ACC112 (cell line): ENCODE results near the gene CHD9.
"Not testable (repeated sequence)": the region's sequence is repeated elsewhere in the genome, so short reads cannot be mapped to it uniquely, and the experiment has no call there.

ENCODE experiments used
- H2AFZ ChIP-seq: fragments of 200-600 bp; sonication (generic); one replicate; pipeline ENCODE4 v1.6.0; 2017; ENCODE audit warnings: antibody characterized with exemption, low read length; ENCODE audit not compliant: unreplicated experiment
- H3K27ac ChIP-seq: fragments of 200-600 bp; sonication (generic); 2 replicates; pipeline ENCODE4 v1.5.1; 2014; ENCODE audit warnings: low read depth, mild to moderate bottlenecking, antibody characterized with exemption, low read length, moderate library complexity
- H3K27me3 ChIP-seq: fragments of 200-600 bp; sonication (generic); 2 replicates; pipeline ENCODE4 v1.6.1; 2014; ENCODE audit warnings: mild to moderate bottlenecking, antibody characterized with exemption, low read length, moderate library complexity, mixed read lengths; ENCODE audit not compliant: insufficient read depth
- H3K36me3 ChIP-seq: fragments of 200-600 bp; sonication (generic); 2 replicates; pipeline ENCODE4 v1.6.1; 2016; ENCODE audit warnings: mild to moderate bottlenecking, antibody characterized with exemption, low read length, moderate library complexity, mixed read lengths; ENCODE audit not compliant: insufficient read depth
- H3K4me1 ChIP-seq: fragments of 200-600 bp; sonication (generic); one replicate; pipeline ENCODE4 v1.6.1; 2016; ENCODE audit warnings: low read length, mixed read lengths; ENCODE audit not compliant: insufficient read depth, unreplicated experiment, control insufficient read depth
- H3K4me3 ChIP-seq: fragments of 200-600 bp; sonication (generic); 2 replicates; pipeline ENCODE4 v1.5.1; 2014; ENCODE audit warnings: mild to moderate bottlenecking, low read depth, low read length
- H3K79me2 ChIP-seq: fragments of 200-600 bp; sonication (generic); one replicate; pipeline ENCODE4 v1.6.0; 2016; ENCODE audit warnings: low read length; ENCODE audit not compliant: control insufficient read depth, unreplicated experiment, insufficient read depth

CHD9 gene

DNA sequence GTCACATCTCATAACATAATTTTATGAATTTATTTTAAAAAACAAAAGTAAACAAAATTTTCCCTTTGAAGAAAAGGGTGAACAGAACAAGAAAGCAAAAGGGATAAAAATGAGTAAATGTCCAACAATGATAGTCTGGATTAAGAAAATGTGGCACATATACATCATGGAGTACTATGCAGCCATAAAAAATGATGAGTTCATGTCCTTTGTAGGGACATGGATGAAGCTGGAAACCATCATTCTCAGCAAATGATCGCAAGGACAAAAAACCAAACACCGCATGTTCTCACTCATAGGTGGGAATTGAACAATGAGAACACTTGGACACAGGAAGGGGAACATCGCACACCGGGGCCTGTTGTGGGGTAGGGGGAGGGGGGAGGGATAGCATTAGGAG, 3.5 kb upstream of the CHD9 start:
- H3K27ac ChIP-seq, H3K4me3 ChIP-seq, H3K27me3 ChIP-seq, H2AFZ ChIP-seq, H3K36me3 ChIP-seq: not testable (repeated sequence)
- peaks cover 12% of the 10 kb centered on the region for H3K79me2 ChIP-seq
- peaks cover 23% of the 10 kb centered on the region for H3K4me1 ChIP-seq

DNA sequence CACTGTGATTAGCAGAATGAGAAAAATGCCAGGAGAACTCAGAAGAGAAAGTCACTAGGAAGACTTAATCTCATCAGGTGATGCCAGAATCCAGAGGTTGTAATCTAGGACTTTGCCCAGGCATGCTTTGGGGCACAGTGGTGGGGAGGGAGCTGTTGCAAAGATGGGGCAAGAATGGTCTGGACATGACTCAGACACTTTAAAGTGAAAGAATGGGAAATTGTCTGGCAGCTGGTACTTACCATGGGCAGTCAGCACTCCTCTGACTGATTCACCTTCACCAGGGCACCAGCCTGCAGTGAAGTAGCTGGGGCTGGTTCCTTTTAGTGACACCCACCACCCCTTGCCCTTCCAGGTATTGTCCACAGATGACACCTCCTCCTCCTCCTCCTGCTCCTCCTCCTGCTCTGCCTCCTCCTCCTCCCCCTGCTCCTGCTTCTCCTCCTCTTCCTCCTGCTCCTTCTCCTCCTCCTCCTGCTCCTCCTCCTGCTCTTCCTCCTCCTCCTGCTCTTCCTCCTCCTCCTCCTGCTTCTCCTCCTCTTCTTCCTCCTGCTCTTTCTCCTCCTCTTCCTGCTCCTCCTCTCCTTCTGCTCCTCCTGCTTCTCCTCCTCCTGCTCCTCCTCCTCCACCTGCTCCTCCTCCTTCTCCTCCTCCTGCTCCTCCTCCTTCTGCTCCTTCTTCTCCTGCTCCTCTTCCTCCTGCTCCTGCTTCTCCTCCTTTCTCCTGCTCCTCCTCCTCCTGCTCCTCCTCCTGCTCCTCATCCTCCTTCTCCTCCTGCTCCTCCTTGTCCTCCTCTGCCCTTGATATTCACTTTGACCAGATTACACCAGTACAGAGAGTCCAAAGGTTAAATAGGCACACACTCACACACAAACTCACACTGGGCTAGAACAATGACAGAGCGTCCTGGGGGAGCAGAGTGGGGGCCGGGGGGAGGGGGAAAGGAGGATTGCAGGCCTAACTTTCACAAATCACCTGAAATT, 2.0 kb upstream of the CHD9 start, which contains the start of gene CHD9NB:
Gene CHD9NB (minus strand): TSS at position 379 of the 983 bp plus-strand sequence. CDS start 8,739 bp downstream, outside the sequence.
- Histone ChIP-seq H3K36me3 (no peaks in the 10 kb centered on the region), H3K27me3 (no peaks in the 10 kb centered on the region), H3K4me1 (peaks cover 29% of the 10 kb centered on the region), H2AFZ (no peak within 1 kb of the TSS), H3K79me2 (peaks cover 21% of the 10 kb centered on the region), H3K27ac (peak within 1 kb of the TSS; percentile 83), H3K4me3 (peak within 1 kb of the TSS; percentile 69)

DNA sequence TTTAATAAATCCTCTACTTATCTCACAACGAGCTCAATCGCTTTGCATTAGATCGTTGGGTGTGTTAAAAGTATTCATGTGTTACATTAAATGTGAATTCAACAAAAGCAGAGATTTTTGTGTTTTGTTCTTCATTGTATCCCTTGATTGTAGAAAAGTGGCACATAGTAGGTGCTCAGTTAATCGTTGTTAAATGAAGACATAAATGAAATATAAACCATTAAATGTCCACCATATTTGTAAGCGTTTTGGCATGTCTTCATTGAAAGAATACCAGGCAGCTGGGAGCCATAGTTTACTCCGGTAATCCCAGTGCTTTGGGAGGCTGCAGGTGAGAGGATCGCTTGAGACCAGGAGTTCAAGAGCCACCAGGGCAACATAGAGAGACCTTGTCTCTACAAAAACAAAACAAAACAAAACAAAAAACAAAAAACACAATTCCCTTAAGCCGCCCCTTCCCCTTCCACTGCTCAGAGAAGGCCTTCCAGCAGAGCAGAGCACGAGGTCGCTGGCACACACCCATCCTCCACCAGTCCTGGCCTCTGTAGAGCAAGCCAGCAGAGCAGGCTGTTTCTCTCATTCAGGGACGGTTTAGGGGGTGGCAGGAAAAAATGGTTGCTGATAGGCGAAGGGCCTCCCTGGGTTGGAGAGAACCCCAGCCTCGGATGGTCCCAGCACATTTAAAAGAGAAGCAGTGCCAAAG, 673 bp upstream of the CHD9 start:
- Histone ChIP-seq H3K79me2 (peaks cover 33% of the 10 kb centered on the region), H3K4me1 (peaks cover 29% of the 10 kb centered on the region), H3K27ac (peak overlapping the region; percentile 42), H2AFZ (peak overlapping the region; percentile 48), H3K36me3 (no peaks in the 10 kb centered on the region), H3K27me3 (no peaks in the 10 kb centered on the region), H3K4me3 (peak overlapping the region; percentile 92)

DNA sequence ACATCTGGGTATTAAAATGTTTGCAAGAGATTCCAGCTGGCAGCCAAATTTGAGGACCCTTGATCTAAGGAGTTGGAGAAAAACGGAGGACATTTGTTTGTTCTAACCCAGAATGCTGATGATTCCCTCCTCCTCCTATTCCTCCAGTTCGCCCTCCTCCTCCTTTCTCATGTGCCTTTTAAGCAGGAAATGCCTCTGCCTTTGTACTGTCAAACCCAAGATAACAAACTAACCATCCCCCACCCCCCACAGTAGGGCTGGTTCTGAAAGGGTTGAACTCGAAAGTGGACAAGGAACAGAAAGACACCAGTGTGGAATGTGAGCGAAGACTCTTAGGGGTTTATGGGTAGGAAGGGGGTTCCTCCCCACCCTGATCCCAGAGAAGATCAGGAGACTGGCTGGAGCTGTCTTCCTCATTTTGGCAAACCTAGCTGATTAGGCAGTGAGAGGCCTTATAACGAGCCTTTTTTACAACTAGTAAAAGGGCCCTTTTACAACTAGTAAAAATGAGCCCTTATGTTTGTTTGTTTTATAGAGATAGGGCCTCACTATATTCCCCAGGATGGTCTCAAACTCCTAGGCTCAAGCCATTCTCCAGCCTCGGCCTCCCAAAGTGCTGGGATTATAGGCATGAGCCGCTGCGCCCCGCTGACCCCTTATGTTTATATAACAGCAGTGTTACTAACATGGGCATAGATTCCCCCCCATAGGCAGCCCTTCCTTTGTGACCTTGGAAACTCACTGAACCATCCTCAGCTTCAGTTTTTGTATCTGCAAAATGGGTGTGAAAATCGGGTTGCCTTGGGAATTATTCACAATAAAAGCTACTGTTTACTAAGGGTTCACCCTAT, 975 bp downstream of the CHD9 start:
- H3K79me2 ChIP-seq: peaks cover 45% of the 10 kb centered on the region
- peak overlapping the region; percentile 86 for H3K27ac ChIP-seq
- H3K27me3 ChIP-seq: no peaks in the 10 kb centered on the region
- H3K4me3 ChIP-seq: peak overlapping the region; percentile 92
- peaks cover 29% of the 10 kb centered on the region for H3K4me1 ChIP-seq
- peak overlapping the region; percentile 93 for H2AFZ ChIP-seq
- H3K36me3 ChIP-seq: no peaks in the 10 kb centered on the region

DNA sequence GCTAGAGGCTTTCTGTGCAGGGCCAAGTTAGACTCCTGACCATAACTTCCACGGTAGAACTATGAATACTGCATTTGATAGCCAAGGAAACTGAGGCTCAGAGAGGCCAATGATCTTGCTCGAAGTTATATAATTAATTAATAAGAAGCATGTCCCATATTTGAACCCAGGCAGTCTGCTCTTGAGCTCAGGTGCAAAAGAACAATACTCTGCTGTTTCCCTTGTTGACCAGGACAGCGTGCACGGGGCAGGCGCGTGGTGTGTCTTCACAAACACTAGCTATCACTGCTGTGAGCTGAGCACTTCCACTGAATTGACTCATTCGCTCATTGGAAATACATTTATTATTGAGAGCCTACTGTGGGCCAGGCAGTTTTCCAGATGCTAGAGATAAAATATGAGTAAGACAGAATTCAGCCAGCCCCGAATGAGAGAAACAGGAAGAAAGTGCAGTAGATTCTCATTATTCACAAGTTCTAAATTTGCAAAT, 1.6 kb downstream of the CHD9 start:
- peaks cover 29% of the 10 kb centered on the region for H3K4me1 ChIP-seq
- H3K79me2 ChIP-seq: peaks cover 49% of the 10 kb centered on the region
- H3K4me3 ChIP-seq: peak overlapping the region; percentile 92
- no peaks in the 10 kb centered on the region for H3K27me3 ChIP-seq
- peak overlapping the region; percentile 86 for H3K27ac ChIP-seq
- no peaks in the 10 kb centered on the region for H3K36me3 ChIP-seq
- peak overlapping the region; percentile 52 for H2AFZ ChIP-seq

DNA sequence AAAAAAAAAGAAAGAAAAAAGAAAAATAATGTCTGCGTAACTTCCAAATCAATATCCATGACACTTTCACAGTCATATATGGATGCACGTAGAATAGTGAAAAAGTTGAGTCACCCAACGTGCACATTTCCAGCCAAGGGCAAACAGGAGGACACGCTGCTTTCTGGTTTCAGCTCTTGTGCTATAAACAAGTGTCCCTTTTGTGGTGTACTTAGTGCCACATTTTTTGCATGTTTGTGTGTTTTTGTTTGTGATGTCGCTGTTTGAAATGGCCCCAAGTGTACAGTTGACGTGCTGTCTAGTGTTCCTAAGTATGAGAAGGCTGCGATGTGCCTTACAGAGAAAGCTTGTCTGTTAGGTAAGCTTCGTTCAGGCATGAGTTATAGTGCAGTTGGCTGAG, 2.9 kb downstream of the CHD9 start:
- peaks cover 56% of the 10 kb centered on the region for H3K79me2 ChIP-seq
- no peak overlapping the region for H3K4me3 ChIP-seq
- no peaks in the 10 kb centered on the region for H3K27me3 ChIP-seq
- no peaks in the 10 kb centered on the region for H3K36me3 ChIP-seq
- H3K4me1 ChIP-seq: peaks cover 35% of the 10 kb centered on the region
- no peak overlapping the region for H2AFZ ChIP-seq
- H3K27ac ChIP-seq: no peak overlapping the region

DNA sequence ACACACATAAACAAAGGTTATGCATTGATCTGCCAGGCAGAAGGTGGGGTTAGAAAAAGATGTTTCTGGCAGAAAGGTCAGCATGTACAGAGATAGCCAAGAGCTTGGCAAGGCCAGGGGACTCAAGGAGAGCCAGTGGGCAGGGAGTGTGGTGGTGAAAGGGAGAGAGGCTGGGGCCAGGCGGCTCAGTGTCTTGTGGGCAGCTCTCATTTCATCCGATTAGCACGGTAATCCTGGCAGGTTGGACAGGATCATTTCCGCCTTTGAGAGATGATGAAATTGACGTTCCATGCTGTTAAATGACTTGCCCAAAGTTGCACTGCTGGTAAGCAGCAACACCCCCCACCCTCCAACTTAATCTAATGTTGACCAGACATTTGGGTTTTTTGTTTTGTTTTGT, 3.6 kb downstream of the CHD9 start:
- H3K4me3 ChIP-seq: no peak overlapping the region
- H2AFZ ChIP-seq: no peak overlapping the region
- peaks cover 58% of the 10 kb centered on the region for H3K79me2 ChIP-seq
- H3K27me3 ChIP-seq: no peaks in the 10 kb centered on the region
- H3K36me3 ChIP-seq: no peaks in the 10 kb centered on the region
- H3K27ac ChIP-seq: no peak overlapping the region
- peaks cover 27% of the 10 kb centered on the region for H3K4me1 ChIP-seq

DNA sequence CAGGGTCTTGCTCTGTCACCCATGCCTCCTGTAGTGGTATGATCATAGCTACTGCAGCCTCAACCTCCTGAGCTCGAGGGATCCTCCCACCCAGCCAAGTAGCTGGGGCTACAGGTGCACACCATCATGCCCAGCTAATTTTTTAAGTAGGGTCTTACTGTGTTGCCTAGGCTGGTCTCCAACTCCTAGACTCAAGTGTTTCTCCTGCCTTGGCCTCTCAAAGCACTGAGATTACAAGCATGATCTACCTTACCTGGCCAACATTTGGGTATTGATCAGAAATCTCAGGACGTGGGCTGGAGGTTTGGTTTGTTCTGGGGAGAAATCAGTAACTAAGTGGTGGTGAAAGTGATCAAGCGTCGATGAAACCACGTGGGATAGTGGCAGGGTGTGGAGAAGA, 4.1 kb downstream of the CHD9 start:
- H3K4me3 ChIP-seq: no peak overlapping the region
- peaks cover 60% of the 10 kb centered on the region for H3K79me2 ChIP-seq
- peaks cover 27% of the 10 kb centered on the region for H3K4me1 ChIP-seq
- no peak overlapping the region for H3K27ac ChIP-seq
- H3K36me3 ChIP-seq: no peaks in the 10 kb centered on the region
- no peak overlapping the region for H2AFZ ChIP-seq
- H3K27me3 ChIP-seq: no peaks in the 10 kb centered on the region

DNA sequence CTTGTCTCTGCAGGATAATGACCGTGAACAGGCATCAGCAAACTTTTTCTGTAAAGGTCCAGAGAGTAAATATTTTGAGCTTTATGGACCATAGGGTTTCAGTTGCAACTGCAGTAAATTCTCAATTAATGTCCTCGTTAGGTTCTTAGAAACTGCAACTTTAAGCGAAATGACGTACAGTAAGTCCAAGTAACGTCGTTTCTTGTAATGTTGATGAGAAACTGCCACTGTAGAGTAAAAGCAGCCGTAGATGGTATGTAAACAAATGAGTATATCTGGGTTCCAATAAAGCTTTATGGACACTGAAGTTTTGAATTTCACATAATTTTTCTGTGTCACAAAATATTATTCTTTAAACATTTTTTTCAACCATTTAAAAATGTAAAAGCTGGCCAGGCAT, 4.9 kb downstream of the CHD9 start:
- Histone ChIP-seq H3K79me2 (peaks cover 66% of the 10 kb centered on the region), H3K27ac (no peak overlapping the region), H3K4me3 (no peak overlapping the region), H3K36me3 (no peaks in the 10 kb centered on the region), H3K4me1 (peaks cover 20% of the 10 kb centered on the region), H2AFZ (no peak overlapping the region), H3K27me3 (no peaks in the 10 kb centered on the region)

DNA sequence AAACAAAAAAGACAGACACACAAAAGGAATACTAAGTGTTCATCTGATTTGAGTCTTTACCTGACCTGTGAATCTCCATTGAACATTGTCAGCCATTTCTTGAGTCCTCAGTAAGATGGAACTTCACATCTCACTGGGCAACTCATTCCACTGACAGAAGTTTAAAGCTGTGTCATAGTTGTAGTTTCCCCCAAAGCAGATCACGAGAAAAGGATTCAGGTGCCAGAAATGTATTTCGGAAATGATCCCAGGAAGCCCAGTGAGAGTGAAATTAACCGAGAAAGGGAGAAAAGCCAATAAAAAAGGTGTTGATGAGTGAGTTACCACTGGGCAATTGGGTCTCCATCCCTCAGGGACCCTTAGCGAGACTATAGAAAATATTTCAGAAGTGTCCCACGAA, 6.5 kb downstream of the CHD9 start:
- Histone ChIP-seq H3K27ac (no peak overlapping the region), H3K4me3 (no peak overlapping the region), H3K27me3 (no peaks in the 10 kb centered on the region), H3K4me1 (peaks cover 12% of the 10 kb centered on the region), H2AFZ (no peak overlapping the region), H3K36me3 (no peaks in the 10 kb centered on the region), H3K79me2 (peaks cover 68% of the 10 kb centered on the region)
